Effector CD4-positive, alpha-beta T cell (primary cell): ENCODE data around the gene ALS2.
A peak's percentile ranks its signal among the peaks of the same experiment; 100 is the strongest.

Experiments
- DNase-seq: peaks from one replicate; pipeline ENCODE4 v3.0.0-alpha.2; 2020

ALS2 gene

DNA sequence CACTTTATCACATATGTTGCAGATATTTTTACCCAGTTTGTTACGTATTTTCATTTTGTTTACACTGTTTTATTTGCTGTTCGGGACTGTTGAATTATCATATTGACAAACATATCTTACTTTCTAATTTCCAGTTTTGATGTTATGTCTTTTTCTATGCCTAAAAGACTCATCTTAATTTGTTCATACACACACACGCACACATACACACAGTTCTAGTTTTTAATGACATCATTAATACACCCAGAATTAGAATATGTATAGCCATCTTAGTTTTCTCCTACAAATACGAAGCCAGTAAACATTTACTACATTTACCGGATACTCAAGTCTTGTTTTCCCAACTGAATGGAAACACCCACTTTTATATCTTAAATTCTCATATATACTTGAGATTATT is 29.2 kb downstream of the ALS2 start:
- no peak for DNase-seq

DNA sequence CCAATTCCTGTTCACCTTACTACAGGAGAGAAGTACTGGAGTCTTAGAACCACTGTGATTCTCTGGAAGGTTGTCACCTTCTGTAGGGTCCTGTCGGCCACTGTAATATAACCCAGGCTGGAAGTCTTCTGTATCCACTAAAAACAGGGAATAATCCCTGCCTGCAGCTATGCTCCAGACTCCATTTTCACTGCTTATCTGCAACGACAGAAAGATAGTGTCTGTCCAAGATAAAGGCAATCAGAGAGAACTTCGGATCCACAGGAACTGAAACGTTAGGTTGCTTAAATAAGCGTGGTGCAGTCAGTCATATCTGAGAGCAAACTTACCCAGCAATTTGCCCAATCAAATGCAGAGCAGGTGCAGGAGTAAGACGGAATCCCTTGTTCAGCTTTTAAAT is 34.2 kb downstream of the ALS2 start:
- no peak for DNase-seq

DNA sequence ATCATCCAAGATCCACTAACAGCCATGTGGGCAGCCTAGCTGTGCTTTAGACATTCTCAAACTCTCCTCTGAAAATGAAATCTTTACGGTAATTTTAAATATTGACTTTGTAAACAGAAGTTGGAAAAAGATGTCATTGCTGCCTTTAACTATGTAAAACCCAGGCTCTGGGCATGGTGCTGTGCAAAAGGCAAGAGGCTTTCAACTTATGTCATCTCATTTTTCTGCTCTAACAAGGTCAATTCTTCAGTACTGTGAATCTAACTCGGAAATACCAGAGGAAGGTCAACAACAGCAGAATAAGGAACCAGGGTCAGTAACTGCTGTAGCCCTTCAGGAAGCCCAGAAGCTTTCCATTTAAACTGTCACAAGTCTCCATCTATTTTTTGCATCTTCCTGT is 45.2 kb downstream of the ALS2 start:
- DNase-seq = no peak

DNA sequence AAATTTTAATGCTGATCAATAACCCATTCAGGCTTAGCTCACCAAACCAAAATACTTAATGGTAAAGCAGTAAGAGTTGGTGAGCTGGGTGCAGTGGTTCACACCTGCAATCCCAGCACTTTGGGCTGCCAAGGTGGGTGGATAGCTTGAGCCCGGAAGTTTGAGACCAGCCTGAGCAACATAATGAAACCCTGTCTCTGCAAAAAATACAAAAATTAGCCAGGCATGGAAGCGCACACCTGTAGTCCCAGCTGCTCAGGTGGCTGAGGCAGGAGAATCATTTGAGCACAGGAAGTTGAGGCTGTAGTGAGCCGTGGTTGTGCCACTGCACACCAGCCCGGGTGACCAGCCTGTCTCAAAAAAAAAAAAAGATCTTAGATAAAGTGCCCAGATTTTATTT is 46.6 kb downstream of the ALS2 start:
- no peak for DNase-seq

DNA sequence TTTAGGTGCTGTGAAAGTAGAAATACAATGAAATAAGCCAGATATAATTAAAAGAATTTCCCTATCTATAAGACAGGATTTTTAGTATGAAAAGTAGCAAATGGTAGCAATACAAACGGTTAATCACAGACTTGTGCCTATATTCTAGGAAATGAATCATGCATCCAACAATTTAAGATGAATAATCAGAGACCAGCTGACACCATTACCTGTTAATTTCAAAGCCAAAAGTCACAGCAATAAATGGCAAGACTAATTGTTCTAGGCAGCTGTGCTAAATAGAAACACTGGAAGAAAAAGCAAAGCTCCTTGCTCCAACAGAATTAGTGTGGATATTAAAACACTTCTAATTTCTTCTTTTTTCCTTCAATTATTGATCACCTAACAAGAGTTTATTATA is 47.2 kb downstream of the ALS2 start:
- no peak for DNase-seq

DNA sequence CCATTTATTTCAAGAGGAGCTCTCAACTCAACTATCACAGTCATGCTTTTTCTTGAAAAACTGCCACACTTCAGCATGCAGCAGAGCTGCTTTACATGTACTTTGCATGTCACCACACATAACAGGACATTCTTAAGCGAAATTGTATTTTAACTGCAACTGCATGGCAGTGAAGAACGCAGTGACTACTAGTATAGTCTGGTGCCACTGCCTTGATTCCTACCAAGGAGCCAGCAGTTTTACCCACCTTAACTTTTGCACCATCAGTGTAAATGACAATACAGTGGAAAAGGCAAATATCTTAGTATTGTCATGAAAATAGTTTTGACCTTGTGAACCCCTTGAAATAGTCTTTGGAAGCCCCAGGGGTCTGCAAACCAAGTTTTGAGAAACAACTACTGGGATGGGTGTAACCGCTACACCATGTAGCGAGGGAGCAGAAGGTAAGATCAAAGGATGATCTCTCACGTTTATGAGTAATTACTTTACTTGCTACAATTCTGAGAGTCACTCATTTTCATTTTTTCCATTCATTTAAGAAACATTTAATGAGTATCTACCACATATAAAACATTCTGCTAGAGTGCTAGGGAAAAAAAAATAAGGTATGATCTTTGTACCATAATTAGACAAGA is 50.0 kb downstream of the ALS2 start:
- DNase-seq = no peak

DNA sequence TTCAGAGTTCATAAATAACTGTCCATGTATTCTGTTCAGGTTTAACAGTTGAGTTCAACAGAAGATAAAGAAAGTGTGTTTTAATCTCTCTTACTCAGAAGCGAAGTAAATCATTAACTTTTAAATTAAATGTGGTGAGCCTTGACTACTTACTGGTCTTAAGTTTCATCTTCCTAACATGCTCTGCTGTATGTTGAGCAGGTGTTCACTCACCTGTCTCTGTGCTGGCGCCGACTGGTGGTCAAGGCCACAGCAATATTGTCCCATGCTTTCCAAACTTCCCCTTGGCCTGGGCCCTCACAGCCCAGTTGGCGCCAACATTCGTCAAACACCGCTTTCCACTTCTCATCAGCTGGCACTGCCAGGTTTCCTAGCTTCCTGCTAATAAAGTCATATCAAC is 65.3 kb downstream of the ALS2 start:
- DNase-seq = no peak

DNA sequence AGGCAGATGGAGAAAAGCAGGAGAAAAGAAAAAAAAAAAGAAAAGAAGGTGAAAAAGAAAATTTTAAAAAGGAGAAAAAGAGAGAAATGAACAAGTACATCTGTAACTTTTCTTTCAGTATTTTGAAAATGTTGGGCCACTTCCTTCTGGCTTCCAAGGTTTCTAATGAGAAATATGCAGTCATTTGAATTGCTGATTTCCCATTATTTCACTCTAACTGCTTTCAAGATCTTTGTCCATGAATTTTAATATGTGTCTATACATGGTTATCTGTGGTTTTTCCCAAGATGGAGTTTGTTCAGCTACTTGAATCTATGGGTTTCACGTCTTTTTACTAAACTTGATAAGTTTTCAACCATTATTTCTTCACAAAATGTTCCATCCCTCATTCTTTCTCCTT is 68.0 kb downstream of the ALS2 start:
- DNase-seq = no peak

DNA sequence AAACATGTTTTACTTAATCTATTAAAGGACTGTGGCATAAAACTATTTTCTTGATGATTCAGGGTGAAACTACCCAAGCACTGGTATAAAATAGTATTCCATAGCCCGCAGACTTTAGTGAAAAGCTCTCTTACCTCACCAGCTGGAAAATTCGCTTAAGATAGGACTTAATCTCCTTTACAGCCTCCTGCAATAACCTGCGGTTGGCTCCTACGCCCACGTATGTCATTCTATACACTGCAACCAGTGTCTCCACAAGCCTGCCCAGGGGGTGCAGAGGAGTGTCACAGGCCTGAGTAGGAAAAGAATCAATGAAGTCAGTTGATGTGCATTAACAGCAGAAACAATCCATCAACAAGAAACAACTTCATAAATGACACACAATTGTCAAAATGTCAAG is 71.0 kb downstream of the ALS2 start:
- no peak for DNase-seq

DNA sequence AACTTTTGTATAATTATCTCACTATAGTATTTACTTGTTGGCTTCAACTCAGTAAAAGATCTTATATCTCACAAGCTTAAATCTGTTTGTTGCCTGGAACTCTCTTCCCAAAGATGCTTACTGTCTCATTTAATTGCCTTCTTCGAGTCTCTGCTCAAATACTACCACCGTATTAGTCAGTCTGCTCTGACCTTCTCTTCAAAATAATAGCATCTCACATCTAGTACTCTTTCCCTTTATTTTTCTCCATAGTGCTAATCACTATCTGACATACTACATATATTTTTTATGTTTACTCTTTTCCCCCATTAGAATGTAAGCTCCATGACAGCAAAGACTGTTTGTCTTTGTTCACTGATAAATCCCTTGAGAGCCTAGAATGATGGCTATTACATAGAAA is 71.7 kb downstream of the ALS2 start:
- DNase-seq = no peak

DNA sequence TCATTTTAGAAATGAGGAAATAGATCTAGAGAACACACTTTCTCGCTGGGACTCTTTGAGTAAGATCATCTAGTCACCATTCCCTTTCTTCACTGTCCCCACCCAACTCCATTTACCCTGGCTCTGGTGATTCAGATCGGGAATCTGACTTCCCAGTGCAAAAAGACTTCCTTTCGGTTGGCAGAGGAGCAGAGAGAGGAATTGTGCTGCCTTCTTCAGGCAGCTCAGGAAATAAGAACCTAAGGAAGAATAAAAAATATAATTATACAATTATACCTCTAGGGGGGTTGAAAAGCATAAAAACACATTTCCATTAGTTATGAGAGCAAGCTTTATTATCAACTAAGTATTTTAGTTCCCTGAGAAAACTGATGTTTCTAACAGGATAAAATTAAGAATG is 73.0 kb downstream of the ALS2 start:
- DNase-seq = no peak

DNA sequence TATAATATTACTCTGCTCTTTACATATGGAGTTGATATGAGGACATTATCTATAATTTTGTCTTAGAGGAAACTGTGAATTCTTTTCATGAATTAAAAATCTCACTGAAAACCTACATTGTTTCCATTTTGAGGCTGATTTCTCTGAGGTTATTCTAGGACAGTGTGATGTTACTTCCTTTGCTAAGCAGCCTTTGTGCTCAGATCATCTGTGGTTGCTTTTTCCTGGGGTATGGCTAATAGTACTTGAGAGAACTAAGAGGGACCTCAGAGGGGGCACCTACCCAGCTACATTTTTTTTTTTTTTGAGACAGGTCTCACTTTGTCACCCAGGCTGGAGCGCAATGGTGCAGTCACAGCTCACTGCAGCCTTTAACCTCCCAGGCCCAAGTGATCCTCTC is 73.6 kb downstream of the ALS2 start:
- no peak for DNase-seq

DNA sequence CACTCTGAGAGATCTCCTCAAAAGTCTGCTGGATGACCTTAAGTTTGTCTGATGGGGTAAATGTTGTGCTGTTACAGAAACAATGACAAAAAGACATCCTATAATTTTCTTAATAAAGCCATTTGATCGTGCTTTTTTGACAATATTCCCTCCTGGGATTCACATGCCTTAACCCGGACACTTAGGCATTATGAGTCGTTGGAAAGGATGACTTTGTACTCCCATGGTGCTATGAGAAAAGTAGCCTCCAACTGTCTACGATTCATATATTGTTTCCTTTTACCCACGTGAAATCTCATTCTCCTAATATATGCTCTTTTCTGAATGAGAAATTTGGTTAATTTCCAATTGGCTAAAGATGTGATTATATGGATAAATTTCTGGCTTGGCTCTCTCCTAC is 76.2 kb downstream of the ALS2 start:
- no peak for DNase-seq

DNA sequence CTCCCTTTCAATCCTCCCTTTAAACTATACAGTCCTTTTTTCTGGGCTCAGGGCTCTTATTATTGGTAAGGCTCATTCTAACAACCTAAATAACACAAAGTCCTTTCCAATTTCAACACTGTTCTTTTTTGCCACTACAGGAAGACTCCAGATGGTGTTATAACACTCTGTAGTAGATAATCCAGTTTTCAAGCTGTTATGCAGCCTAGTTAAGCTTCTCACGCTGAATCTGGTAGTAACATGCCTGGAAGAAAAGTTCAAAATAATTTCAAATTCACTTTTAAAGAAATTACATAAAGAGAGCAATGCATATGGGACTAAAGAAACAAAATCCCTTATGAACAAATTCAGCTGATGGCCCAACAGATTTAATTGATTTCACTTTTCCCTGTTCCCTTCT is 79.1 kb downstream of the ALS2 start:
- no peak for DNase-seq

DNA sequence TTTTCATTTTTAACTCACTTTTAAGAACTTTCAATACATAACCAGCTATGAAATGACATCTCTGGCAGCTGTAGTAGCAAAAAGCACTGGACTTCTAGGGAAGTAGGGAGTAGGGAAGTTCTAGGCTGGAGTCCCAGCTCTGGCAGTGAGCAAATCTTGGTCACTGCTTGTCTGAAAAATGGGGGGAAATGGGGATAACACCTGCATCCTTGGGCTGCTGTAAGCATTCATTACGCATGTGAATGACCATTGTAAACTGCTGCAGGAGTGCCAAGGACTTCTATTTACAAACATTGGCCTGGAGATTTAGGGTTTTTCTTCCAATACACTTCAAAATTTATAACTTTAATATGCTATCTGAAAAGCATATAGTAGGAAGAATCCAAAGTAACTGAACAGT is 81.3 kb downstream of the ALS2 start:
- no peak for DNase-seq

DNA sequence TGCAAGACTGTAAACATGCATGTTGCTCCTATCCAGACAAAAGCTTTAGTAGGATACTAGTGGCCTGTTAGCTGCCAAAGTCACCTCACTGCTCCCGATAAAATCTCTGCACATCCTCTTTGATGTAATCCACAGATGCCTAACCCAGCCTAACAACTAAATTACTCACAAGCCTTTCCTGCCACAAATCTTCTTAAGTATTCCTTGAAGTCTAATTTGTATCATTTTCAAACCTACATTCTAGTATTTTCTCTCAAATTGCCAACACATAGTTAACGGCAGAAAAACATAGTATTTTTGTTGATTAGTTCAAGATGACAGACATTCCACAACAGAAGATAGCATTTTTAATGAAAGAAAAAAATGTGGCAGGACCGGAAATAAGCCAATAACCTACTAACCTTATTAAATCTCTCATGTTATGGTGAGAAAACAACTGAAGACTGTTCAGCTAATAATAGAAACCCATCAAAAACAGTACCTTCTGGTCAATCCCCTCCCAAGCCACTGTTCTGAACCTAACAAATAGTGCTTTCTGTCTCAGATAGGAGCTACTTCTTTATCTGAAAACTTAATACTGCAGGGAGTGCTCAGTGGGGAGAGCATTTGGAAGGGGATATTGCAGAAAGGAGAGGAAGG is 82.0 kb downstream of the ALS2 start, which contains the start of gene MPP4:
Gene MPP4 (minus strand): TSS at position 57 of the 639 bp plus-strand sequence. CDS start 4,690 bp downstream, outside the sequence.
- no peak for DNase-seq

DNA sequence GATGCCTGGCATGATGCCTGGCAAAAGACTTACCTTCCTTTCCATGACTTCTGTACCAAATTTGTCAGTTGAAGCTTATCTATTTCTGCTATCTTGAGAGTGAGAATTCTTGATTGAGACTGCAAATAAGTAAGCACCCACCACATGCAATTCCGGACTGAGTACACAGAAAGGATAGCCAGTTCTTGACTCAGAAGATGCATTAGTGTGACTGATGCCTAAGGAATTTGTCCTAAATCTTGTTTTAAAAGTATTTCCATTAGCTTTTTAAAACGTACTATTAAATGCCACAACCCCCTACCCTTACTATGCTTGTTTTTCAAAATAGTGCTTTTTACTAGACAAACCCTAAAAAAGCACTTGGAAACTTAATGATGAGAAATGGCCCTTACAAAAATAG is 82.8 kb downstream of the ALS2 start:
- DNase-seq = no peak

DNA sequence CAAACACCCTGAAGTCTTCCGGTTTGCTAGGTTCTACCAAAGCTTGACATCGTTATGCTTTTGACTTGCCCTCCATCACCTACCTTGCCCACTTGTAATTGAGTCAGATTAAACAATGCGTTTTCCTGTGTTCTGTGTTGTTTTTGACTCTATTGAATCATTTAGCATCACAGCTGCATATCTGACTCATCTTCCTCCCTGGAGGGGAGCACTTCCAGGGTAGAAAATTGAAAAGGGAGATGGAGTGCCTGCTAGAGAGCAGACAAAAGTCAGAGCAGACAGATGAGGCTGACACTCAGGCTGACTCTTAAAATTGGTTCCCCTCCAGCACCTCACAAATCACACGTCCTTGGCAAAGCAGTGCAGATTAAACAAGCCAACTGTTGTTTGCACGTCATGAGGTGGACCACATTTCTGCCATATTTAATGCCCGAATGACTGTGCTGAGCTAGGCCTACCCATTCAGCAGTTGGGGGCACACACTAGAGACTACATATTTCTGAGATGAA is 84.5 kb downstream of the ALS2 start:
- no peak for DNase-seq

DNA sequence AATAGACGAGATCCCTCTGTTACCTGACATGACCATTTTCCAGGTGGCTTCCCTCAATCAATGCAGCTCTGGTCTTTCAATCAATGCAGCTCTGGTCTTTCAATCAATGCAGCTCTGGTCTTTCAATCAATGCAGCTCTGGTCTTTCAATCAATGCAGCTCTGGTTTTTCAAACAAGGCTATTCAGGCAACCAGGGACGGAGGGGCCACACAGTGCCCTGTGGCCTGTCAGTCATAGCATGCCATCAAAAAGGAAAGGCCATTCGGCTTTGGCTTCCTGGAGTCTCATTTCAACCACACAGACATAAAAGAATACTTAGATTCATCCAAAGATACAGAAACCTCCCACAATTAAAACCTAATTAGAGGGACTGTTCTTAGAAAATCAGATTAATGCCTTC is 95.6 kb downstream of the ALS2 start:
- DNase-seq = no peak

DNA sequence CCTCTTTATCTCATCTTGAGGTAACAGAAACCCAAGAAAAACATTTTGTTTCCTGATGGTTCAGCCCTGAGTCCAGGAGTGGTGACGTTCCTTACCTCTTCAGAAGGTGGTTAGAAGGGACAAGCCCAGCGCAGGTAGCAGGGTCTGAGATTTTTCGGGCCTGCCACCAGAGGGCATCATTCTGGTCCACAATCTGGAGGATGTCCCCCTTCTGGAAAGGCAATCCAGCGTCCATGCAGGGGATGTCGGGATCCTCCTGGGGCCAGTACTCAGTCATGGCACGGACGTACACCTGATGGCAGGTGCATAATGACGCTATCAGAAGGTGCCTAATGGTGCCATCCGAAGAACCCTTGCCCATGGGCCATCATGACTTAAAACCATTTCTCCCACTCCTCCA is 100.0 kb downstream of the ALS2 start:
- peak; percentile 2 for DNase-seq

DNA sequence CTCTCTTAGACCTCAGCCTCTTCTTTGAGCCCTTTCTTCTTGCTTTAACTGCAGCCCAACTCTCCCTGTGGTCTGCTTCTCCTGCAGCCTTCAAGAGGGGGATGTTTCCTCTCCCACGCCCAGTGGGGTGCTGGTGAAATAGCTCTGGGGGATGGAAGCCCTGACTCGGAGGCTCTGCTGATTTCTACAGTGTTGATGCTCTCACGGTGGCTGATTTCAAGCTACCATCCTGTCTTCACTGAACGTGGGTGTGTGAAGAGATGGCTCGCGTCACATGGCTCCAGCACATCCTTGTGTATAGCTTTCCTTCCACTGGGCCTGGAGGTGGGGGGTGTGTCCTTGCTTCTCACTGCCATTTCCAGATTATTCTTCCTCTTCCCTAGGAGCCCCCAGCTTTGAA is 102.3 kb downstream of the ALS2 start:
- DNase-seq = no peak

DNA sequence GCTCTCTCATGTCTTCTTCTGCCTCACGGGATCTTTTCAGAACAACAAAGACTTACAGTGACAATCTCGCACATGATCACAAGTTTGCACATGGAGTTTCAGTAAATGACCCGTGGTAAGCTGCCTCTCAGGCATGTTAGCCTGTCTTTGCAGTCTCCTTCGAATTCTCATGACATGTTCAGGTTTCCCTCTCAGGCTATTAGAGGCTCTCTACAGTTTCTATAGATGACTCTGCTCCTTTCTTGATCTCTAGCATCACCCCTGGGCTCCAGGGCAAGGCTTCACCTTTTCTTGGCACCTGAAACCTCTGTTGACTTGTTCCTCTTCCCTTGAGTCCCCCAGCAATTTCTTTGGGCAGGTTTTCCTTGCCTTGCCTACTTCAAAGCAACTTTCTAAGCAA is 105.3 kb downstream of the ALS2 start:
- no peak for DNase-seq

DNA sequence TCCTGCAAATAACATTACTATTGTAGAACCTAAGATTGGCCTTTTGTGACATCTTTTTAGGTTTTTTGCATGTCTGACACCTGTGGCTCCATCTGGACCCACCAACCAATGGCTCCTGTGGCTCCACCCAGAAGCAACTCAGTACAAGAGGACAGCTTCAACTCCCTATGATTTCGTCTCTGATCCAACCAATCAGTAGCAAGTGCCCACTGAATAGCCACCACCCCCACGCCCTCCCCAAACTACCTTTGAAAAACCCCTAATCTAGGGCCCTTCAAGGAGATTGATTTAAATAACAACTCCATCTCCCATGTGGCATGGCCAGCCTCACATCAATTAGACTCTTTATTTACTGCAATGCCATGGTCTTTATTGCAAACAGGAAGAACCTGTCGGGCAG is 105.9 kb downstream of the ALS2 start:
- no peak for DNase-seq

DNA sequence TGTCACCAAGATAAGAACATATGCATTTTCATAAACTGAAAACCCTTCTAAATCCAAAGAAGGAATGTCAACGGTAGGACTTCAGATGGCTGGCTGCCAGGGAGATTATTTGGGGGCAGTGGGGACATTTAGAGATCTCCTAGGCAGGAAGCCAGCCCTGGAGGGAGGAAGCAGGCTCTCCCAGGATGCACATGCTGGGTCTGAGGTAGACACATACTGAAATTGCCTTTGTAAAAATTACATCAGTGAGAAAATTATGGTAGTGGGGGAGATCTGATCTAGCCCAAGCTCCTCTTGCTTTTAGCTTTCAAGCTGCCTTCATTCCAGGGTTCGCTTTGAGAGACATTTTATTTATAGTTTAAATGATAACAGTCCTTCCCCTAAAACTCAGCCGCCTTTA is 106.4 kb downstream of the ALS2 start:
- DNase-seq = no peak

DNA sequence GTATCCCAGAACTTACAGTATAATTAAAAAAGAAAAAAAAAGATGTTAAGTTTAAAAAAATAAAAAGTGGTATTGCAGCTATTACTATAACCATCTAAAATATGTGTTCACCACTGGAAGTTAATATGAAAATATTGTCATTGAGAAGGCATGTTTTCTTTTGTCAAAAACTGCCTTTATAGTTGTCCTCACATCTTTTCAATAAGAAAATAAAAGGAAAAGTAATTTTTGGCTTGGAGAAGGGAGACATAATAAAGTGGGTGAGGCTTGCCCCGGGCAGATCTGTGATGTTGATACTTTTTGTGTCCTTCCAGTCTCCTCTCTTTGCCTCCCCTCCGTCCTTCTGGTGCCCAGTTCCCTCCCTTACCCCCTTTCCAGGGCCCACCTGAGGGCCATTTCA is 107.2 kb downstream of the ALS2 start:
- no peak for DNase-seq
